HCT116 (cell line): ENCODE data around the gene SHISA4. TPM values are rescaled to one million over a fixed set of nuclear protein-coding genes. Genes with fewer than 3 reads are reported as not detected.

Source experiments
- ATAC-seq: fragments of 200-7000 bp; cut with Tn5 transposase; 2 replicates; pipeline ENCODE4 v1.9.1; 2020; ENCODE audit warnings: mild to moderate bottlenecking, moderate library complexity
- BruUV-seq: library from RNA; stranded (reverse); fragments of 400-500 nt; replicated peaks from 2 replicates; lab custom pipeline; 2021; lab: Mats Ljungman, UMichigan
- CTCF ChIA-PET: fragments of 300-600 bp; sonication (Branson Sonifier 250); formaldehyde crosslinking; loops from one replicate; lab custom pipeline; 2021; ENCODE audit warnings: antibody characterized with exemption; lab: Charles Lee
- POLR2A ChIA-PET: fragments of 300-600, 350-600 bp; sonication (Branson Sonifier 250); formaldehyde crosslinking; loops from one replicate; lab custom pipeline; 2021; ENCODE audit warnings: antibody characterized with exemption; lab: Charles Lee
- RAD21 ChIA-PET, 2 experiments: fragments of 300-600 bp; sonication (Branson Sonifier 250); formaldehyde crosslinking; loops; one replicate each; lab custom pipeline; 2023; ENCODE audit warnings: low total read pairs in 2 of 2; ENCODE audit not compliant: uncharacterized antibody in 2 of 2, unreplicated experiment in 2 of 2, low non-redundant PET in 1 of 2; lab: Charles Lee
- DNase-seq: peaks from one replicate; pipeline ENCODE4 v3.0.0-alpha.2; 2010; ENCODE audit warnings: low read depth, low spot score
- H2AFZ ChIP-seq: fragments of 200-600 bp; shearing (Covaris generic), sonication (generic); 2 replicates; pipeline ENCODE4 v1.6.1; 2017; ENCODE audit warnings: low read depth, mixed run types, mixed read lengths, antibody characterized with exemption, low read length; ENCODE audit not compliant: poor library complexity, severe bottlenecking
- H3K27ac ChIP-seq: 2 replicates; pipeline ENCODE4 v1.5.1; 2012; ENCODE audit warnings: low read depth, low read length
- H3K27me3 ChIP-seq: fragments of 200-600 bp; sonication (generic); 2 replicates; pipeline ENCODE4 v1.6.1; 2016; ENCODE audit warnings: mixed run types, low read length, mixed read lengths; ENCODE audit not compliant: insufficient read depth
- H3K36me3 ChIP-seq, 2 experiments: fragments of 200-500 bp in 1 of 2; fragments of 200-600 bp in 1 of 2; sonication (Bioruptor generic) in 1 of 2; sonication (generic) in 1 of 2; 2 replicates each; pipeline versions ENCODE4 v1.5.1 to v1.6.1; 2014 to 2016; ENCODE audit warnings: low read length in 2 of 2, inconsistent platforms in 1 of 2, mixed read lengths in 1 of 2, mixed run types in 1 of 2; ENCODE audit not compliant: insufficient read depth in 2 of 2, control insufficient read depth in 1 of 2
- H3K4me1 ChIP-seq, 2 experiments: fragments of 200-600 bp in 1 of 2; sonication (generic) in 1 of 2; 2 replicates each; pipeline versions ENCODE4 v1.5.1 to v1.6.1; 2012 to 2017; ENCODE audit warnings: low read length in 2 of 2, inconsistent platforms in 1 of 2, mild to moderate bottlenecking in 1 of 2, mixed read lengths in 1 of 2, mixed run types in 1 of 2, moderate library complexity in 1 of 2; ENCODE audit not compliant: insufficient read depth in 2 of 2, control insufficient read depth in 1 of 2
- H3K4me2 ChIP-seq: fragments of 200-600 bp; sonication (generic); 2 replicates; pipeline ENCODE4 v1.6.1; 2017; ENCODE audit warnings: mixed run types, low read length, mixed read lengths
- H3K4me3 ChIP-seq, 2 experiments: fragments of 200-600 bp in 1 of 2; sonication (generic) in 1 of 2; replicated peaks in 1 of 2; 2 replicates each; pipeline ENCODE4 v1.5.1; 2011 to 2016; ENCODE audit warnings: low read length in 2 of 2, control low read depth in 1 of 2, low read depth in 1 of 2, mild to moderate bottlenecking in 1 of 2, mixed read lengths in 1 of 2, mixed run types in 1 of 2
- H3K79me2 ChIP-seq: fragments of 200-600 bp; sonication (generic); 2 replicates; pipeline ENCODE4 v1.6.1; 2017; ENCODE audit warnings: mild to moderate bottlenecking, mixed run types, low read length, moderate library complexity, mixed read lengths; ENCODE audit not compliant: insufficient read depth
- H3K9ac ChIP-seq: fragments of 200-600 bp; sonication (generic); 2 replicates; pipeline ENCODE4 v1.6.1; 2016; ENCODE audit warnings: low read length, mixed read lengths
- H3K9me2 ChIP-seq: fragments of 200-600 bp; sonication (generic), shearing (Covaris generic); 2 replicates; pipeline ENCODE4 v1.6.1; 2017; ENCODE audit warnings: mixed run types, mild to moderate bottlenecking, moderate library complexity; ENCODE audit not compliant: insufficient read depth
- H3K9me3 ChIP-seq, 2 experiments: fragments of 200-500 bp in 1 of 2; fragments of 200-600 bp in 1 of 2; sonication (Bioruptor generic) in 1 of 2; sonication (generic) in 1 of 2; 2 replicates each; pipeline ENCODE4 v1.6.1; 2014 to 2017; ENCODE audit warnings: low read length in 2 of 2, mixed read lengths in 2 of 2, inconsistent platforms in 1 of 2, low read depth in 1 of 2, mild to moderate bottlenecking in 1 of 2, mixed run types in 1 of 2, moderate library complexity in 1 of 2; ENCODE audit not compliant: control insufficient read depth in 1 of 2, insufficient read depth in 1 of 2
- H4K20me1 ChIP-seq: fragments of 200-600 bp; sonication (generic), shearing (Covaris generic); 2 replicates; pipeline ENCODE4 v1.6.1; 2017; ENCODE audit warnings: mixed run types, mild to moderate bottlenecking, moderate library complexity; ENCODE audit not compliant: insufficient read depth
- ATF3 ChIP-seq: IDR thresholded peaks from 2 replicates; pipeline ENCODE4 v1.6.1; 2012
- CBX3 ChIP-seq: IDR thresholded peaks from 2 replicates; pipeline ENCODE4 v1.6.1; 2012; ENCODE audit warnings: low read depth
- CTCF ChIP-seq, 3 experiments: fragments of 200-600 bp in 1 of 3; sonication (generic) in 1 of 3; IDR thresholded peaks in 2 of 3; conservative IDR thresholded peaks in 1 of 3; 2 replicates each; pipeline ENCODE4 v1.5.1; 2012 to 2017; ENCODE audit warnings: low read depth in 2 of 3, low read length in 2 of 3, antibody characterized with exemption in 1 of 3, borderline replicate concordance in 1 of 3, control low read depth in 1 of 3, mild to moderate bottlenecking in 1 of 3, mixed read lengths in 1 of 3, mixed run types in 1 of 3, moderate library complexity in 1 of 3; ENCODE audit not compliant: insufficient read depth in 1 of 3
- EGR1 ChIP-seq: IDR thresholded peaks from 2 replicates; pipeline ENCODE4 v1.6.1; 2012; ENCODE audit warnings: low read depth
- ELF1 ChIP-seq: IDR thresholded peaks from 2 replicates; pipeline ENCODE4 v1.6.1; 2012; ENCODE audit warnings: low read depth, borderline replicate concordance
- EZH2 ChIP-seq: fragments of 200-600 bp; sonication (generic); IDR thresholded peaks from 2 replicates; pipeline ENCODE4 v1.6.1; 2017; ENCODE audit warnings: antibody characterized with exemption, mixed run types
- EZH2phosphoT487 ChIP-seq: fragments of 200-600 bp; IDR thresholded peaks from 2 replicates; pipeline ENCODE4 v1.6.1; 2018; ENCODE audit warnings: antibody characterized with exemption, borderline replicate concordance
- FOSL1 ChIP-seq: IDR thresholded peaks from 2 replicates; pipeline ENCODE4 v1.6.1; 2012; ENCODE audit warnings: low read depth
- POLR2A ChIP-seq: IDR thresholded peaks from 2 replicates; pipeline ENCODE4 v1.7.0; 2011; ENCODE audit warnings: borderline replicate concordance; ENCODE audit not compliant: insufficient read depth, insufficient read length; ENCODE audit errors: extremely low read depth
- POLR2AphosphoS5 ChIP-seq: IDR thresholded peaks from 2 replicates; pipeline ENCODE4 v1.6.1; 2011; ENCODE audit warnings: mild to moderate bottlenecking, low read depth, low read length, moderate library complexity
- RAD21 ChIP-seq: IDR thresholded peaks from 2 replicates; pipeline ENCODE4 v1.6.1; 2012; ENCODE audit warnings: low read depth, mild to moderate bottlenecking
- SRF ChIP-seq: IDR thresholded peaks from 2 replicates; pipeline ENCODE4 v1.6.1; 2012; ENCODE audit warnings: low read depth
- TCF7L2 ChIP-seq: IDR thresholded peaks from 2 replicates; pipeline ENCODE4 v1.7.0; 2011; ENCODE audit warnings: borderline replicate concordance, inconsistent platforms; ENCODE audit not compliant: insufficient read depth, insufficient read length; ENCODE audit errors: extremely low read depth
- ZBTB33 ChIP-seq: IDR thresholded peaks from 2 replicates; pipeline ENCODE4 v1.6.1; 2011; ENCODE audit warnings: mild to moderate bottlenecking, low read length, moderate library complexity; ENCODE audit not compliant: insufficient replicate concordance; ENCODE audit errors: extremely low read depth
- ZNF274 ChIP-seq: fragments of 200-500 bp; sonication (Bioruptor generic); IDR thresholded peaks from 2 replicates; pipeline ENCODE4 v1.6.1; 2014; ENCODE audit warnings: mild to moderate bottlenecking, low read depth, low read length, inconsistent platforms
- intact Hi-C: fragments of 100-400 bp; cut with micrococcal nuclease; formaldehyde crosslinking; loops from 2 replicates; pipeline ENCODE4 v1.10.0; 2022
- total RNA-seq: library from RNA; stranded (reverse); gene quantifications from one replicate; pipeline ENCODE4 v1.2.1, GENCODE V29; 2021; ENCODE audit not compliant: unreplicated experiment

Gene SHISA4
- total RNA-seq, 1 experiment from 2014 or later = 15.2 TPM

- RAD21 ChIA-PET = no interaction called here
- no peaks in the 10 kb centered on the region for H3K9me3 ChIP-seq
- TF ChIP-seq SRF = no peak
- no peak for TF ChIP-seq ELF1
- no peak for TF ChIP-seq EZH2phosphoT487
- TF ChIP-seq EGR1 = no peak
- no peak for TF ChIP-seq POLR2AphosphoS5
- no peak for TF ChIP-seq TCF7L2
- no peak for TF ChIP-seq POLR2A
- no peak for TF ChIP-seq ATF3
- no peak for TF ChIP-seq CBX3
- TF ChIP-seq, all 23 proteins: peak for 0
- no peak overlapping the region for H2AFZ ChIP-seq
- H3K9me2 ChIP-seq = no peaks in the 10 kb centered on the region
- H3K36me3 ChIP-seq = no peaks in the 10 kb centered on the region
- BruUV-seq = no TSS peak
- H3K9ac ChIP-seq = no peak overlapping the region
- H3K27ac ChIP-seq = no peak overlapping the region
- no peak overlapping the region for H3K4me3 ChIP-seq
- intact Hi-C loops = no loop called here
- no peak for ATAC-seq
- ChIA-PET CTCF (no interaction called here), POLR2A (no interaction called here)
- peaks cover 3 to 6% of the 10 kb centered on the region in 2 experiments; a peak in 3 of 4 replicates for H3K4me1 ChIP-seq
- H4K20me1 ChIP-seq = no peaks in the 10 kb centered on the region
- no peaks in the 10 kb centered on the region for H3K27me3 ChIP-seq
- H3K4me2 ChIP-seq = no peak overlapping the region
- DNase-seq = no peak
- no peaks in the 10 kb centered on the region for H3K79me2 ChIP-seq
Observed at GRCh38 chr1:201925981-201926645, 37.4 kb downstream of the SHISA4 start.

GRCh38 chr1:201928266-201928665 lies 39.6 kb downstream of the SHISA4 start:
- DNase-seq (no peak), ATAC-seq (no peak)
- Histone ChIP-seq H4K20me1 (no peaks in the 10 kb centered on the region), H3K9me2 (no peaks in the 10 kb centered on the region), H3K36me3 (no peaks in the 10 kb centered on the region), H3K9ac (no peak overlapping the region), H2AFZ (no peak overlapping the region), H3K27me3 (no peaks in the 10 kb centered on the region), H3K27ac (no peak overlapping the region), H3K4me2 (no peak overlapping the region), H3K4me3 (no peak overlapping the region), H3K9me3 (no peaks in the 10 kb centered on the region), H3K4me1 (peaks cover 3 to 6% of the 10 kb centered on the region in 2 experiments; a peak in 2 of 4 replicates), H3K79me2 (no peaks in the 10 kb centered on the region)
- no TSS peak for BruUV-seq
- intact Hi-C loops = no loop called here
- RAD21 ChIA-PET = no interaction called here
- POLR2A ChIA-PET = interaction anchor here (1.1 kb wide), 1 partner anchor 45 kb away, joined by 3 read pairs; no protein-coding TSS in a partner anchor
- CTCF ChIA-PET = no interaction called here
- no peak for TF ChIP-seq CTCF (IDR thresholded peaks at IDR 0.05 in 2 of 3, conservative IDR thresholded peaks at IDR 0.05 in 1 of 3; ENCODE audit: borderline replicate concordance in 1 of 3, insufficient read depth in 1 of 3, low read depth in 2 of 3, low read length in 2 of 3)
- no peak for TF ChIP-seq ZNF274
- TF ChIP-seq ZBTB33 = no peak
- no peak for TF ChIP-seq ELF1
- no peak for TF ChIP-seq ATF3
- TF ChIP-seq FOSL1 = no peak
- no peak for TF ChIP-seq RAD21
- TF ChIP-seq EZH2 = no peak
- no peak for TF ChIP-seq POLR2AphosphoS5
- no peak for TF ChIP-seq EGR1
- no peak for TF ChIP-seq TCF7L2
